GM18499 (cell line): ENCODE measurements around the gene MEF2C.
"Not testable (repeated sequence)": the region's sequence is repeated elsewhere in the genome, so short reads cannot be mapped to it uniquely, and the experiment has no call there.

ENCODE experiments used
- ATAC-seq: cut with Tn5 transposase; IDR thresholded peaks from one replicate; pipeline ENCODE4 v1.9.1; 2021; ENCODE audit warnings: moderate number of reproducible peaks; ENCODE audit not compliant: insufficient read depth, unreplicated experiment

MEF2C gene

DNA sequence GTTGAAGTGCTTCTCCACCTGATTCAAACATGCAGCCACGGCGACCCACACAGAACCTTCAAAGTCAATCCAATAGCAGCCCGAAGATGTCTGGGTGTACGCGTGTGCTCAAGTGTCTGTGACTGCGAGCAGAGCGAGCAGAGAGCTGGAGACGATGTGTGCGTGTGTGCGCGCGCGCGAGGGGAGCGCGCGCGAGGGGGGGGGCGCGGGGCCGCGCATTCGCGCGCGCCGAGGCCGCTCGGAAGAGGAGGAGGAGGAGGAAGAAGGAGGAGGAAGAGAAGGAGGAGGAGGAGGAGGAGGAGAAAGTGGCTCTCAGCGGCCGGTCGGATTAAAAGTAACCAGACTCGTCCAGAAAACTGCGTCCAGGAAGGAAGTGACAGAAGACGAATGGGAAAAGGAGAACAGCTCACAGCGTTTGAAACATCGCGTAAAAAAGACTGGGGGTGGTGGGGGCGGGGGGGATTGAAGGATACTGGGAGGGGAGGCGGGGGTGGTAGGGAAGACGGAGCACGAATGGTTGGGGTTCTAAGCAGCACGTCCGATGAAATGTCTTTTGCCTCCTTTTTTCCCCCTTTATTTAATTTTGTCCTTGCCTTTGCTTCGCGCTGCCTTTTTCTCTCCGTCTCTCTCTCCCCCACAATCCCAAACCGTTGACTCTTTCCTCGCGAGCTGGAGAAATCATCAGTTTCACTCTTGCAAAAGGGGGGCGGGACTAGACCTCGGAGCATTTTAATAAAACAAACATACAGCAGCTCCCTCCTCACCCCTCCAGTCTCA is at the start of gene MEF2C:
Gene MEF2C, minus strand, starts transcription at position 126 of the 777 bp plus-strand sequence. CDS start 59,396 bp downstream, outside the sequence.
- no peak for ATAC-seq

DNA sequence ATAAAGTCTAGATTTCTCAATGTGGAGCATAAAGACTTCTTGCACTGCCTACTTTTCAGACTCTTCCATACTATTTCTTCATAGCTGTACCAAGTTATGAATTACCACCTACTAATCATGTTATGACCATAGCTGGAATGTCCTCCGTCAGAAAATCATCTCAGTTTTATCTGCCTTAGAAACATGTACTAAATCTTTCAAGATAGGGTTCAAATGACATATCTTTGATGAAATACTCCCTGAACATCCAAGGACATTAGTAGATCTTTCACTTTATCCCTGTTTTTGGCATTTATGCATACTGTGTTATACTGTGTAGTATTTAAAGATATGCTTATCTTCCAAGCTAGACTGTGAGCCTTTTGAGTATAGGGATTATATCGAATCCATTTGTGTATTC is 49.6 kb upstream of the MEF2C start:
- no peak for ATAC-seq

DNA sequence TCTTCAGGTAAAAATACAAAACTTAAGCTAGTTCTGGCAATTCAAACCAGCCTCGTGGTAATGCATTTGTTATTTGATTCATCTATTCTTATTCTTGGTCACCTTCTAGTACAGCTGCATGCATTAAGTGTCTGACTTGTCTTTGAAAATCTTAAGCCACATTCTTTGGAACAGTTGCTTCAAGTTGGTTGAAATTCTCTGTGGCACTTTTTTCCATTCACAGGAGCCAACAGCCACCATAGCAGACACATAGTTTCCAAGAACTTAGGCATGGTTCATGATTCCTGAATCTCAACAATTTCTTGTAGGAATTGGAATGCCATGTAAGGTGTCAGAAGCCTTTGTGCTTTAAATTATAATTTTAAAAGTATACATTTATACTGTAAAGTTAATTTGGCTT is 47.4 kb upstream of the MEF2C start:
- ATAC-seq: no peak

DNA sequence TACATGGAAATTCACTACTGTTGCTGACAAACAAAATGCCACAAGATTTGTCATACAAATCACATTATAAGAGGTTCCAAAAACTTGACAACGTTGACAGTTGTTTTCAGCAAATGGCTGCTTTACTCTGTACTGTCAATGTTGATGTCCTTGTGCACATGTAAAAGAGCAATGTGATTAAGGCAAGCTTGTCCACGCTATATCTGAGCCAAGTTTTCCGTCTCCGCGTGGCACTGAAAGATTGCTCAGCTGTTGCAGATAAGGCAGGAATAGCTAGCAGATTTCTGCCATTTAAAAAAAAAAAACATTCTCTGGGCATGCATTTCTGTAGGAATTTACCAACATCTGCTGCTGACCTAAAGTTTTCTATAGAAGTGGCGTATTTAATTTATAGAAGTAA is 46.4 kb upstream of the MEF2C start:
- ATAC-seq: no peak

DNA sequence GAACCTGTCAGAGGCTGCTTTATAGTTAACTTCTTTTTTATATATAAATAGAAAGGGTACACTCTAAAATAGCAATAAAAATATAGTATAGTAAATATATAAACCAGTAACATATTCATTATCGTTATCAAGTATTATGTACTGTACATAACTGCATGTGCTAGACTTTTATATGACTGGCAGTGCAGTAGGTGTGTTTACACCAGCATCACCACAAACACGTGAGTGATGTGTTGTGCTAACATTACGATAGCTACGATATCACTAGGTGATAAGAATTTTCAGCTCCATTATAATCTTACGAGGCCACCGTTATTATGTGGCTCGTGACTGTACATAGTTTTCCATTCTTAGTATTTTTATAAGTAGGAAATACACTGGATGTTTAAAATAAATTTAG is 43.8 kb upstream of the MEF2C start:
- no peak for ATAC-seq

DNA sequence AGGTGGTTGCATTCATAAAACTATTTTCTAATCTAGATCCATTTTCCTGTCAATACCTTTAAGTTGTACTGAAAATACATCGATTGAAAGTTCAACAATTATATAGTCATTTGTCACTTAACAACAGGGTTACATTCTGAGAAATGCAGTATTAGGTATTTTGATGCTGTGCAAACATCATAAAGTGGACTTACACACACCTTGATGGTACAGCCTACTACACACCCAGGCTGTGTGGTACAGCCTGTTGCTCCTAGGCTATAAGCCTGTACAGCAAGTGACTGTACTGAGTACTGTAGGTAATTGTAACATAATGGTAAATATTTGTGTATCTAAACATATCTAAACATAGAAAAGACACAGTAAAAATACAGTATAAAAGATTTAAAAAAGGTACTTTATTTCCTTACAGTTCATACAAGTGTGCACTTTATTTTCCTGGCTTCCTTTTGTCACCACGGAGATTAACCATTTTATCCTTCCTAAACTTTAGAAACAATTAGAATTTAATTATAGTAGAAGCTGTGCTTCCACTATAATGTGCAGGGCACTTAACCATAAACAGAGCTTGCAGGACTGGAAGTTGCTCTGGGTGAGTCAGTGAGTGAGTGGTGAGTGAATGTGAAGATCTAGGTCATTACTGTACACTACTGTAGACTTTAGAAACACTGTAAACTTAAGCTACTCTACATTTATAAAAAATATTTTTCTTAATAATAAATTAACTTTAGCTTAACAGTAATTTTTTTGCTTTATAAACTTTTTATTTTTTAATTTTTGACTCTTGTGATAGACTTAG is 42.9 kb upstream of the MEF2C start:
- no peak for ATAC-seq

DNA sequence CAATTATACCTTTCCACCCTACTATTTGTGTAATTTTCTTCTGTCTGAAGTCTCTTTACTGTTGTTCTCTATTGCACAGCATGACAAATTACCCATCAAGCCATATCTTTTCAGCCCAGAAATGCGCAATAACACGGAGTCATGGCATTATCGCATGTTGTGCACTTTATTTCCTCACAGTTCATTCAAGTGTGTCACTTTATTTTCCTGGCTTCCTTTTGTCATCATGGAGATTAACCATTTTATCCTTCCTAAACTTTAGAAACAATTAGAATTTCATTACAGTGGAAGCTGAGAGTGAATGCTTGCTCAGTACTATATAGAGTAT is 41.3 kb upstream of the MEF2C start:
- ATAC-seq: no peak

DNA sequence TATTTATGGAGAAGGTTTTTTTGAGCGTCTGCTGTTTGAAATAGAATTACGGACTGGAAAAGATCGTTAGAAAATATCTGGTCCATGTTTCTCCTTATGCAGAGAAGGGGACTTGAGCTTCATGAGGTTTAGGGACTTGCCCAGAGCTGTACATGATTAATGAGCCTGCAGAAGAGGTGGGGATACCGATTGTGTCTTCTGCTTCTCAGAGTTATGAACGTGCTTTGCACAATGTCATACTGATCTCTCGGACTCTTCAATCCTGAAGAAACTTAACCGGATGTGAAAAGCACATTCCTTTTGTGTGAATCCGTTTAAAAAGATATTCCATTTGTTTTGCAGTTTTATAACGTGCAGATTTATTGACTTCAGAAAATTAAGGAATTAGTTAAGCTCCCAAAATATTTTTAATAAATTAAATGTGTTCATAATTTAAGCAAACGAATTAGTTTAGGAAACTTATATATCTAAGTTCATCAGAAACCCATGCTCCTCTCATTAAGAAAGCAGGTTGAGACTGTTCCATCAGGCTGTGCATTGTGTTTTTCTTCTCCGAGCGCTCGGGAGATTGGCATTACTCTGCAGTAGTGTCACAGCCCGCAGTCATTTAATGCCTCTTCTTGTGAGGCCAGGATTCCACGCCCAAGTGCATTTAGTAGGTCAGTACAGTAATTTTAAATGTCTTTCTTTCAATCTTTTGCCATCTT is 40.8 kb upstream of the MEF2C start:
- ATAC-seq: no peak

DNA sequence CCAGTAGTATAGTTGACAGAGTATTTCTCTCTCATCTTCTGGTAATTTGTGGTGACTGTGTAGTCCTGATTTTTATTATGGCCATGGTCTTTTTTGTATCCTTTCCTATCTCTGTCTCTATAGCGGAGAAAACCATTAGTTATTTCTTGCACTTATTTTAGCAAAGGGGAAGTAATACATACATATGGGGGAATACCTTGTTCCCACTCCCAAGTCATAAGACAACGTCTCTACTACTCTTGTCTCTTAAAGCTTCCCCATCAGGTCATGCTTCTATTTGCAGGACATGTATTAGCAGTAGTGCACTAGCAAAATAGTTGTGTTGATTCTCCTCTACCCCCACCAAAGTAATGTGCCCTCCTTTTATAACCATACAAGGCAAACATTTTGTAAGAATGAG is 29.8 kb upstream of the MEF2C start:
- ATAC-seq: not testable (repeated sequence)

DNA sequence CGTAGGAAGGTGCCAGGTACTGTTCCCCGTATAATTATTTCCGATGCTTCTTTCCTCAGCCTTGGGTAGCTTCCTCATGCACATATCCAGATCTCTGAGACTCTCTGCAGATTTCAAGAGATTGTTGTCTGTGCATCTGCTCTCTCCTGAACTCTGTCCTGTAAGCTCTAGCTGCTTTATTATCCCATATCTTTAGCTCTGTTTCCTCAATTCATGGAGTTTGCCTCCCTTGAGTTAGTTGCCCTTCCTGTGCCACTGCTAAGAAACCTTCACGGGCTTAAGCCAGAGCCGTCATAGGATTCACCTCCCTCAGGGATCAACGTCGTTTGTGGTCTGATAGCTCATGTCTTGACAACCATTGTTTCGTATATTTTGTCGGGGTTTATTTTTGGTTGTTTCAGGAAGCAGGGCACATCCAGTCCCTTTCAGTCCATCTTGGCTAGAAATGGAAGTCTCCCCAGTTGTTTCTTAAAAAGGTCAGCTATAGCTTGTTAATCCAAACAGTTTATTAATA is 28.1 kb upstream of the MEF2C start:
- not testable (repeated sequence) for ATAC-seq

DNA sequence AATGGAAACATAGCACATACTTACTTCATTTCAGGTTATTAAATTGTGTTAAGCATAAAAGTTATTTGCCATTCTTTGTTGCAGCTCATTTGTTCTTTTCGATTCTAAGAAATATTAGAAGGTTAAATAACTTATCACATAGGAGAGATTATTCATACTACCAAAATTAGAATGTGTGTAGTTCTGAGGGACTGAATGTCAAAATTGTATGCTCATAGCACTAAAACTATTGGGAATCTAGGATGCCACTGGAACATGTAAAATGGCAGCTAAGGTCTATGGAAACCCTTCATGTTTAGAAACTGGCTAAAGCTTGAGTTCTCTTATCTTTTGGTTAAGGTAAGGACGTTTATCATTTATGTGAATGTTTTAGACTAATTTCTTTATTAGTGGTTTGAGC is 21.5 kb upstream of the MEF2C start:
- ATAC-seq: not testable (repeated sequence)

DNA sequence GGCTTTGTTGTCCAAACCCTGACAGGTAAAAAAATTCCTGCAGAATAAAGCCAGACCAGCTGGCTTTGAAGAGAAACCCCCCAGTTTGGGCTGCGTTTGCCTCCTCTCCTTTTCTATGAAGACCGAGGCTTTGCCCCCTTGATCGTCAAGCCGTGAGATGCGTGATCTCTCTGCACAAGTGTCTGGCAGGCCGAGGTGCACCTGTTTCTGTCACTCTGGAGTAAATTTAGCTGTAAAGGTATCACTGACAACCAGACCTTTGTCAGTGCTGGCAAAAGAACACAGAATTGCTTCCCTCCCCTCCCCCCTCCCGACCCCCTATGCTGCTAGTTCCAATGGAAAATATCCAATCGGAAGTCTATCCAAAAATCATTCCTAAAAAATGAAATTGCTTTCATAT is 21.0 kb upstream of the MEF2C start:
- not testable (repeated sequence) for ATAC-seq

DNA sequence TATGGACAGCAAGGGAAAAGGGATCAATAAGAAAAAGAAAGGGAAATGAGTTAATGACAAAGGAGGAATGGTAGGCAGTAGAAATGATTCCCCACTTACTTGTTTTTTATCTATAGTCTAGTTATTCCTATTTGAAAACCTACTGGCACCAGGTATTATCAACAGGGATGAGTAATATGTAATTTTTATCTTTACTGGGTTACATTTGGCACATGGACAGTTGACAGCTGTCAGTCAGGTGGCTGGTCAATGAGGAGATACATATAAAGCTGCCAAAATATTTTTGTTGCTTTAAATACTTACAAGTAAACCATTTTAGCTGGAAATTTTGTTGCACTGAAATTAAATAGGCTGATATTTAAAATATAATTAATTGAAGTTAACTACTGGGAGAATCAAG is 18.1 kb upstream of the MEF2C start:
- not testable (repeated sequence) for ATAC-seq

DNA sequence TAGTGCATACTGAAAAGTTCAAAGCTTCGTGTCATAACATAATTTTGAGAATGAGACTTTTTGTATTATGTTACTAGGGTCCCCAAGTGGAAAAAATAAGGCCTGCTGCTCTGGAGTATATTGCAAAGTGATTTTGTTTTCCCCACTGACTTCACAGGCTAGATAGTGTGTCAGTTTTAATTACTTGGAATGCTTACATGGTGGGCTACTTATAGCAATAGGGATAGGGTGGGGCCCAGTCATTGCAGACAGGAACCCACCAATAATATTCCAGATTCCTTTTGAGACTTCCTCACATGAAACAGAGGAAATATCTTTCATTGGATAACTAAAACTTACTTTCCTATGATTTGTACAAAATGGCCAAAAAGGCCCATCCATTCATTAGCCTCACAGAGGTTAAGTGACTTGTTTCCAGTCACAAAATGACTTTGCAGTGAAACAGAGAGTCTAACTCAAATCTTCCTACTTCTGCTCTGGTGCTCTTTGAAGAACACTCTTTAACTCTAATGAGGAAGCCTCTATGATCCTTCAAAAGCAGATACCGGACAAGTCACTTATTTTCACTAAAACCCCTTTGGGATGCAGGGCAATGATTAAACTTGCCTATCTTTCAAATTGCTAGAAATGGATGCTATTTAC is 16.2 kb upstream of the MEF2C start:
- no peak for ATAC-seq

DNA sequence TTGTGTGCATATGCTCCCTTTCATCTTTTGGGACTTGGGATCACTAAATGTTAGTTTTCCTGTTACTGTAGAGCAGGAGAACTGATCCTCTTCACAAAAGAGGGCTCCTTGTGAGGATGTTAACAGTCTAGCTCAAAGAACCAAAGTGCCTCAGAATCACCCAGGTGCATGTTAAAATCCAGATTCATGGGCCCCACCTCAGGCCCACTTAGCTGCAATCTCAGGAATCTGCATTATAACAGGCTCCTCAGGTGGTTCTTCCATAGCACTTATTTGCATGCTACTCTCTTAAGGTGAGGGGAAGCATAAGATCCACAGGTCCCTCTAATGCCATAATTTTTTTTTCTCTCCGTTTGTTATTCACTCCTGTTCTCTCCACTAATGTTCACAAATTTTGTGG is 14.8 kb upstream of the MEF2C start:
- no peak for ATAC-seq

DNA sequence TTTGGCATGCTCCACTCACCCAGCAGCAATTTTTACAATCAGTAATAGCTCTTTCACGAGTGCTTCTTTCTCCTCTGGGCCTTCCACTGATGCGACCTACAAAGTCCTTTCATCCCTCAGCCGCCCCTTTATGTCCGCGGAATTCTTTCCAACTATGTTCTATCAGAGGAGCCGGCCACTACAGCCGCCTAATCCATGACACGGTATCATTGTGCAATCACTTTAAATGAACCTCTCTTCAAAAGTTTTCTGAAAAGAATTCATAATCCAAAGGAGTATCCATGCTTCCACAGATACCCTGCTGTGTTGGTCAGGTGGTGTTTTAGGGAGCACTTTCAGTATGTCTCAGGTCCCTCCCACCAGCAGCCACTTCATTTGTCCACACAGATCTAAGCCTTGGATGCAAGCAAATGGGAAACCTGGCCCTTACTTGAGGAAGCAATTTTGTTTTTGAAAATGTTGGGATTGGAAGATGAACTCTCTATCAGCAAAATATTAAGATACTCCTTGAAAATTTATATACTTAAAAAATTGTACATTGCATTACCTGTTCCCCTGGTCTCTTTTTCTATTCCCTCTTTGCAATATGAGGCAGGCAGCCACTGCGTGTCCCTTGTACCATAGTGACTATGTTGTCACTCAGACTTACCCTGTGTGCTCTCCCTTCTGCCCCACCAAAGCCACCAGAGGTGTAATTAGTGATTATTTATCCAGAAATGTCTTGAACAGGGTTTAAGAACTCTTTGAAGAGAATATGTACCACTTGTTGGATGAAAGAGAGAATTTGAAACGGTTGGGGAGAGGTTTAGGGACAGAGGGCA is 12.9 kb upstream of the MEF2C start:
- no peak for ATAC-seq

DNA sequence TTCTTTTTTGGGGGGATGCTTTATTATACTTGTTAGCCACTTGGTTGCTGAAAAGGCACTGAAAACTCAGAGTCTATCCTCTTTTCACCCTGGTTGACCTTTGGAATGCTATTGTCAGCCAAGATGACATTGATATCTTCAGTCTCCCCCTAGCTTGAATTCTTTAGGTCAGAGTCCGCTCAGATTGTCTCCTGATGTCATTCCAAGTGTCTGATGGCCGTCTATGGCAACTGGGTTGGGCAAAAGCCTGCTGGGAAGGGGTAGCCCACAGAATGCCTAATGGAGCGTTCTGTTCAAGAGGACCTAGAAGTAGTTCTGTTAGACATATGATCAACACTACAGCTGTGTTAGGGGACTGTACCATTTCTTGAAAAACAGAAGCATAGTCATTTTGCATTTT is 9.7 kb upstream of the MEF2C start:
- no peak for ATAC-seq

DNA sequence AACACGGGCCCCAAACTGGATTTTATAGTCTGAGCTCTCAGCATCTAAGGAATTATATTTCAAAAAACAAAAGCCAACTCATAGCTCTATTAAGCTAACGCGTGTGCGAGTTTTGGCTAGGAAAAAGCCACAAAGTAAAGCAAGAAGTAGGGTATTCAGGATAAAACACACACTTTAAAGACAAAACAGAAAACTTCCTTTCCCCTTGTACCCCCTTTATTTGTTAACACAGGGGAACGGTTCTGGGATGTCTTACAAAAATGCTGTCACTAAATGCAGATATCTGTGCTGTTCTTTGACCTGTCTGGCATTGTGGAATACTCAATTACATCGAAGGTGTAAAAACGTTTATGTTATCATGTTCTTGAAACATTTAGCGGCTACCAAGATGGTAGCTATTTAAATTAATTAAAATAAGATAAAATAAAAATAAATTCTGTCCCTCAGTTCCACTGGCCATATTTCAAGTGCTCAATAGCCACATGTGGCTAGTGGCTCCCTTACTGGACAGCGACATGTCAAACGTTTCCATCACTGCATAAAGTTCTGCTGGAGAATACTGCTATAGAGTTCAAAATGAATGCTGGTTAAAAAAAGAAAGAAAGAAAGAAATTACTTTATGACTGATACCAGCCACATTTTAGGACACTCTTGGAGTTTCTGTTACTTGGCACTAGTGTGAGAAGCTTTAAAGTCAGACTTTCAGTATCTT is 7.2 kb upstream of the MEF2C start:
- ATAC-seq: no peak
